Esophagus squamous epithelium (tissue), 5 donors: ENCODE data around the gene ERN2. TPM values are rescaled to one million over a fixed set of nuclear protein-coding genes. Genes with fewer than 3 reads are reported as not detected.

Experiments
- DNase-seq: peaks from one replicate; lab custom pipeline; 2025; lab: John Stamatoyannopoulos, UW
- H3K27ac ChIP-seq, 4 donors: fragments of 200-600 bp; sonication (generic); one replicate each; pipeline ENCODE4 v1.5.1; 2016 to 2019; ENCODE audit warnings: mild to moderate bottlenecking in 1 of 4
- H3K27me3 ChIP-seq, 4 donors: fragments of 200-600 bp; sonication (generic); 1 replicate in 3 of 4; 2 replicates in 1 of 4; pipeline versions ENCODE4 v1.5.1 to v1.6.0; 2017 to 2021; ENCODE audit warnings: antibody characterized with exemption in 1 of 4
- H3K36me3 ChIP-seq, 3 donors: fragments of 200-600 bp; sonication (generic); one replicate each; pipeline ENCODE4 v1.5.1; 2016 to 2019
- H3K4me1 ChIP-seq, 3 donors: fragments of 200-600 bp; sonication (generic); one replicate each; pipeline ENCODE4 v1.5.1; 2017 to 2019
- H3K4me3 ChIP-seq, 4 donors: fragments of 200-600 bp; sonication (generic); 1 replicate in 3 of 4; 2 replicates in 1 of 4; pipeline ENCODE4 v1.5.1; 2016 to 2019; ENCODE audit warnings: mild to moderate bottlenecking in 2 of 4, moderate library complexity in 1 of 4
- H3K9me3 ChIP-seq, 3 donors: fragments of 200-600 bp; sonication (generic); one replicate each; pipeline ENCODE4 v1.5.1; 2016 to 2019
- CTCF ChIP-seq, 6 experiments: fragments of 450-650 bp in 4 of 6; fragments of 200-600 bp in 2 of 6; sonication (generic) in 2 of 6; IDR thresholded peaks; one replicate each; pipeline ENCODE4 v1.5.1; 2016 to 2019; ENCODE audit warnings: antibody characterized with exemption in 6 of 6, mild to moderate bottlenecking in 4 of 6, moderate library complexity in 4 of 6
- POLR2A ChIP-seq, 4 donors: fragments of 450-650 bp; IDR thresholded peaks; one replicate each; pipeline ENCODE4 v1.6.1; 2017; ENCODE audit warnings: antibody characterized with exemption in 4 of 4, mild to moderate bottlenecking in 4 of 4, moderate library complexity in 3 of 4
- WGBS, 2 donors: methylation state at CpG; one replicate each; pipeline ENCODE4 v1.1.5; 2018; 5-methylcytosine and 5-hydroxymethylcytosine counted together
- intact Hi-C: fragments of 100-400 bp; cut with DNase I; formaldehyde crosslinking; loops from one replicate; pipeline ENCODE4 v1.15.0; 2022
- total RNA-seq, 4 donors: library from RNA; depleted of rRNA; stranded (reverse); fragments of >200 nt; gene quantifications; one replicate each; pipeline ENCODE4 v1.1.0, GENCODE V29; 2016
- donor health status: DM: yes; HTN: yes; CAD: no.

ERN2 gene
- total RNA-seq, 4 donors from 2014 or later, result 0.11 to 4.2 (median 0.57) TPM; not detected in 1

DNA sequence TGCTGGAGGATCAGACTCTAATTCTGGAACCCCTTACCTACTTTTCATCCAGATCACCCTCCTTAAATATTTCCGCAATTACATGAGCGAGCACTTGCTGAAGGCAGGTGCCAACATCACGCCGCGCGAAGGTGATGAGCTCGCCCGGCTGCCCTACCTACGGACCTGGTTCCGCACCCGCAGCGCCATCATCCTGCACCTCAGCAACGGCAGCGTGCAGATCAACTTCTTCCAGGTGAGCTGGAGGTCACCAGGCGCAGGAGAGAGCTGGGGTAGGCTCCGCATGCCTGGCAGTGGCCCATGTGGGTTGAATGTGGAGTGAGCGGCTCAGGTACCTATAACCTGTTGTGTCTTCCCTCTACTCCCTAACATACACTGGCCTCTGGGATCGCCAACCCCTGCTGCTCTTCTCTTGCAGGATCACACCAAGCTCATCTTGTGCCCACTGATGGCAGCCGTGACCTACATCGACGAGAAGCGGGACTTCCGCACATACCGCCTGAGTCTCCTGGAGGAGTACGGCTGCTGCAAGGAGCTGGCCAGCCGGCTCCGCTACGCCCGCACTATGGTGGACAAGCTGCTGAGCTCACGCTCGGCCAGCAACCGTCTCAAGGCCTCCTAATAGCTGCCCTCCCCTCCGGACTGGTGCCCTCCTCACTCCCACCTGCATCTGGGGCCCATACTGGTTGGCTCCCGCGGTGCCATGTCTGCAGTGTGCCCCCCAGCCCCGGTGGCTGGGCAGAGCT is 23.4 kb downstream of the ERN2 start:
- H3K4me1 ChIP-seq, result peaks cover 0 to 3% (median 0%) of the 10 kb centered on the region in 3 donors
- no peak overlapping the region for H3K4me3 ChIP-seq
- TF ChIP-seq CTCF (IDR thresholded peaks at IDR 0.05), result no peak
- no peak for TF ChIP-seq POLR2A (IDR thresholded peaks at IDR 0.05)
- intact Hi-C loops, result no loop called here
- peaks cover 19 to 66% (median 25%) of the 10 kb centered on the region in 3 donors for H3K36me3 ChIP-seq
- 94 to 97% methylated on average over 12 to 19 of the region's 36 CpGs for WGBS, 2 donors
- DNase-seq, result no peak
- H3K27ac ChIP-seq, result no peak overlapping the region
- no peaks in the 10 kb centered on the region for H3K9me3 ChIP-seq
- H3K27me3 ChIP-seq, result no peaks in the 10 kb centered on the region

DNA sequence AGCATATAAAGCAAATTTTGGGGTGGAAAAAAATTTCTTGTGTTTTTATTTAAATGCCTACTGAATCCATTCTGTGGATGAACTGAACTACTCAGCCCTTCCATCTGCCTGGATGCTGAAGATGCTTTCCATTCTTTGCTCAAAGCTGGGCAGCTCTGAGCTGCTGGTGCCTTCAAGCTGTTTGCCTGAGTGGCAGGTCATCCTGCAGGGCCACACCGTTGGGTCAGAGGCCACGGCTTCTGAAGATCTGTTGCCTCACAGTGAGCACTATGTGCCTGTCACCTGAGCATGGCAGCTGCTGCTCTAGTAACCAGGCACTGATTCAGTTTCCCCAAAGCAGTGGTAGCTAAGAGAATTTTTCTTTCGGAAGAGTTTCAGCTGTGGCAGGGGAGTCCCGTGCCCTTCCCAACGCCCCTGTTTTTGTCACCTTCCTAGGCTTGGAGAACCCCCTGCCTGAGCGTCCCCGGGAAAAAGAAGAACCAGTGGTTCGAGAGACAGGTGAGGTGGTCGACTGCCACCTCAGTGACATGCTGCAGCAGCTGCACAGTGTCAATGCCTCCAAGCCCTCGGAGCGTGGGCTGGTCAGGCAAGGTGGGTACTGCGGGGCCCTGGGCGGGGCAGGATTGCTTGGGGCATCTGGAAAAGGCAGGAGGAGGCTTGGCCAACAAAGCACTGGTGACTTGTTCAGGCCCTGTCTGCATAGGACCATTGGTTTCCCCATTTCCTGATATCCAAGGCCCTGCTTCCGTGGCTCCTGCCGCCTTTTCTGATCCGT is 25.8 kb downstream of the ERN2 start:
- no peak for DNase-seq
- Histone ChIP-seq H3K36me3 (peaks cover 19 to 88% (median 25%) of the 10 kb centered on the region in 3 donors), H3K27ac (no peak overlapping the region), H3K27me3 (no peaks in the 10 kb centered on the region), H3K4me1 (no peaks in the 10 kb centered on the region), H3K9me3 (no peaks in the 10 kb centered on the region), H3K4me3 (no peak overlapping the region)
- intact Hi-C loops, result no loop called here
- WGBS, 2 donors, result 94 to 99% methylated on average over 6 to 10 of the region's 16 CpGs
- TF ChIP-seq CTCF (IDR thresholded peaks at IDR 0.05) (no peak), POLR2A (IDR thresholded peaks at IDR 0.05) (no peak)

DNA sequence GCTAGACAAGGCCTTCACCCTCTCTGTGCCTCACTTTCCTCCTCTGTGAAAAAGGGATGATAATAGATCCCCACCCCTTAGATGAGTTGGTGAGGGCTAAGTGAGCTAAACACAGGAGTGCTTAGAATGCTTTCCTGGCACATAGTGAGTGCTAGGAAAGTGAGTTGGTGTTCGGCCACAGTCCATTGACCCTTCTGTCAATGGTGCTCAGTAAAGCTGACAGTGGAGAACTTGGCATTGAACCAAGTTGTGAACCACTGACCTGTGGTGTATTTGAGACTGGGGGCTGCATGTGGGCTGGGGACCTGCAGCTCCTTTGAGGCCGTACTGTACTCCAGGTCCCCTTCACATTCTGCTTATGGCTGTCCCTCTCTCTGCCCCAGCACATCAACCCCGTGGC is 29.5 kb downstream of the ERN2 start:
- H3K36me3 ChIP-seq, result peaks cover 0 to 82% (median 9%) of the 10 kb centered on the region in 3 donors
- 100% methylated on average over 2 to 3 of the region's 3 CpGs for WGBS, 2 donors
- DNase-seq, result no peak
- no peak overlapping the region for H3K4me3 ChIP-seq
- peaks cover 9 to 27% (median 10%) of the 10 kb centered on the region in 3 donors for H3K4me1 ChIP-seq
- no peaks in the 10 kb centered on the region for H3K27me3 ChIP-seq
- no peak for TF ChIP-seq CTCF (IDR thresholded peaks at IDR 0.05)
- no peak for TF ChIP-seq POLR2A (IDR thresholded peaks at IDR 0.05)
- no peak overlapping the region for H3K27ac ChIP-seq
- H3K9me3 ChIP-seq, result no peaks in the 10 kb centered on the region
- intact Hi-C loops, result no loop called here

- no peaks in the 10 kb centered on the region for H3K27me3 ChIP-seq
- WGBS, 2 donors, result 63 to 68% methylated on average over 1 of the region's 1 CpG
- no peaks in the 10 kb centered on the region for H3K9me3 ChIP-seq
- H3K27ac ChIP-seq, result no peak overlapping the region
- intact Hi-C loops, result no loop called here
- H3K4me1 ChIP-seq, result peaks cover 13 to 34% (median 14%) of the 10 kb centered on the region in 3 donors
- H3K36me3 ChIP-seq, result peaks cover 0 to 69% (median 0%) of the 10 kb centered on the region in 3 donors
- H3K4me3 ChIP-seq, result no peak overlapping the region
- no peak for TF ChIP-seq POLR2A (IDR thresholded peaks at IDR 0.05)
- no peak for TF ChIP-seq CTCF (IDR thresholded peaks at IDR 0.05)
- no peak for DNase-seq
These were observed 30.8 kb downstream of the ERN2 start for GRCh38 chr16:23682181-23682580.

GRCh38 chr16:23679986-23680336 is 33.1 kb downstream of the ERN2 start:
- Histone ChIP-seq H3K4me1 (peaks cover 13 to 34% (median 14%) of the 10 kb centered on the region in 3 donors), H3K36me3 (peaks cover 0 to 64% (median 0%) of the 10 kb centered on the region in 3 donors), H3K27me3 (no peaks in the 10 kb centered on the region), H3K27ac (peak overlapping the region in 1 of 4 donors; percentile 38), H3K4me3 (peak overlapping the region; percentile 43 to 75 (median 55)), H3K9me3 (no peaks in the 10 kb centered on the region)
- TF ChIP-seq CTCF (IDR thresholded peaks at IDR 0.05), result no peak
- TF ChIP-seq POLR2A (IDR thresholded peaks at IDR 0.05), result no peak
- intact Hi-C loops, result no loop called here
- 13 to 23% methylated on average over 1 to 6 of the region's 6 CpGs for whole genome bisulfite sequencing, 2 donors
- no peak for DNase-seq
